Pancreas (tissue), 10 donors: Measurements from ENCODE around the gene DOP1B. TPM values are rescaled to one million over a fixed set of nuclear protein-coding genes. Genes with fewer than 3 reads are reported as not detected.
A peak's percentile ranks its signal among the peaks of the same experiment; 100 is the strongest.

ENCODE experiments used
- ATAC-seq, 4 donors: fragments of 200-7000 bp; cut with Tn5 transposase; one replicate each; pipeline versions ENCODE4 v1.8.0 to v1.9.1; 2020; ENCODE audit warnings: mild to moderate bottlenecking in 4 of 4, moderate library complexity in 4 of 4
- DNase-seq, 6 donors: peaks; one replicate each; pipeline ENCODE4 v3.0.0-alpha.2; 2020
- FAIRE-seq: peaks from 2 replicates; lab custom pipeline; 2012; peaks lifted over from hg19 to GRCh38; lab: Jason Lieb, UNC
- H3K27ac ChIP-seq, 4 donors: fragments of 200-600 bp; sonication (generic); 1 replicate in 3 of 4; 2 replicates in 1 of 4; pipeline versions ENCODE4 v1.5.0 to v1.8.0; 2020
- H3K27me3 ChIP-seq, 4 donors: fragments of 200-600 bp; one replicate each; pipeline ENCODE4 v1.8.0; 2021
- H3K36me3 ChIP-seq, 3 donors: fragments of 200-600 bp; sonication (generic) in 1 of 3; one replicate each; pipeline versions ENCODE4 v1.5.0 to v1.8.0; 2020 to 2021
- H3K4me1 ChIP-seq, 3 donors: fragments of 200-600 bp; one replicate each; pipeline ENCODE4 v1.8.0; 2021
- H3K4me3 ChIP-seq, 4 donors: fragments of 200-600 bp; sonication (generic) in 2 of 4; one replicate each; pipeline versions ENCODE4 v1.5.0 to v1.8.0; 2020 to 2021
- H3K9me3 ChIP-seq, 4 donors: fragments of 200-600 bp; one replicate each; pipeline ENCODE4 v1.8.0; 2021
- CTCF ChIP-seq, 4 donors: fragments of 200-600 bp; sonication (generic) in 3 of 4; IDR thresholded peaks; one replicate each; pipeline versions ENCODE4 v1.5.0 to v1.8.0; 2021; ENCODE audit warnings: antibody characterized with exemption in 4 of 4
- WGBS, 2 donors: extraction: QIAGEN DNeasy Blood & Tissue Kit; methylation state at CpG; one replicate each; pipeline ENCODE4 v1.1.7; 2013; 5-methylcytosine and 5-hydroxymethylcytosine counted together
- intact Hi-C, 3 donors: fragments of 100-400 bp; cut with DNase I; formaldehyde crosslinking; loops; one replicate each; pipeline versions ENCODE4 v1.11.1 to v1.14.2; 2022
- polyA plus RNA-seq, 2 donors: library from polyadenylated mRNA; stranded (reverse); fragments of 200-250 nt; gene quantifications; one replicate each; pipeline ENCODE4 v1.2.3, GENCODE V29; 2013
- total RNA-seq, 6 donors: library from RNA; stranded (reverse); fragmentation: NEBNext Ultra II Directional in 4 of 6; extraction: Animal tissue kit (Norgen Biotek cat#: 25700) in 4 of 6; gene quantifications; one replicate each; pipeline versions ENCODE4 v1.2.1 to v1.2.4, GENCODE V29; 2021 to 2023
- donor health status: healthy with polysubstance abuse.
- donor health status: DM: no; HTN: no; CAD: no; lungs with moderate emphysema.
- donor health status: DM: no; HTN: no; CAD: no.
- donor health status: control.
- donor health status: control.
- donor health status: Bipolar disorder and iron deficiency.
- donor health status: DM: yes; HTN: yes; CAD: no.
- donor health status: DM: no; HTN: no; CAD: no.
- donor health status: DM: no; HTN: no; CAD: no.
- donor health status: DM: yes; HTN: yes; CAD: no.

Gene DOP1B
- 10 to 100 TPM in 2 of 6 donors, 1 to 10 TPM in 4; 5.1 to 15.4 (median 7.2) TPM for total RNA-seq
- 1 to 10 TPM; 3.1 to 4.5 TPM for polyA plus RNA-seq

- Histone ChIP-seq H3K36me3 (no peaks in the 10 kb centered on the region), H3K4me1 (peaks cover 0 to 7% (median 0%) of the 10 kb centered on the region in 3 donors), H3K9me3 (no peaks in the 10 kb centered on the region), H3K27me3 (no peaks in the 10 kb centered on the region), H3K4me3 (peak within 1 kb of the TSS; percentile 84 to 97 (median 92)), H3K27ac (peak within 1 kb of the TSS; percentile 86 to 90 (median 90))
- DNase-seq (peak in 2 of 6 donors; percentile 53 to 79), ATAC-seq (peak; percentile 4 to 32 (median 11)), FAIRE-seq (no peak)
- intact Hi-C loops: no loop called here
- 1% methylated on average over 38 to 83 of the region's 83 CpGs for WGBS, 2 donors
- no peak for TF ChIP-seq CTCF (IDR thresholded peaks at IDR 0.05)
These were observed at the start of gene DOP1B for GRCh38 chr21:36156815-36157670. TSS of gene DOP1B (plus strand) at chr21:36156824. CDS start at chr21:36164734, 7,910 bp downstream.

DNA sequence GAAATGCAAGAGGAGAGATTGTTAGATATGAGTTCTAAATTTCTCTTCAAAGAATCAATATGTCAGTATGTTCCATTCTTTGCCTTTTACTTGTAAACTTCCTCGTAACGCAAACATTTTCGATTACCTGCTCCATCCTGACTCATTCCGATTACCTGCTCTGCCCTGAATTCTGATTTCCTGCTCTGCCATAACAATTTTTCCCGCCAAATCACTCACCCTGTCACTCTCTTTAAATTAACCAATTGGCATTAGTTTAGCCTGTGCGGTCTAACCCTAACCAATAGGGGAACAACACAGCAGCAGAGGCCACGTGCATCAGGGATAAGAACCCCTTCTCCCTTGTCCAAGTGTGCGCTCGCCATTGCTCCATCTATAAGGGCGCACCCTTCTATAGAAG lies 46.8 kb upstream of the DOP1B start:
- intact Hi-C loops: loop anchor here in 1 of 3 donors (10.0 kb wide), 1 partner anchor 65 kb away; no protein-coding TSS in a partner anchor
- no peaks in the 10 kb centered on the region for H3K27me3 ChIP-seq
- H3K36me3 ChIP-seq: no peaks in the 10 kb centered on the region
- ATAC-seq (no peak), FAIRE-seq (no peak), DNase-seq (no peak)
- no peak for TF ChIP-seq CTCF (IDR thresholded peaks at IDR 0.05)
- H3K4me3 ChIP-seq: no peak overlapping the region
- H3K4me1 ChIP-seq: no peaks in the 10 kb centered on the region
- 86 to 87% methylated on average over 10 of the region's 10 CpGs for WGBS, 2 donors
- H3K9me3 ChIP-seq: no peaks in the 10 kb centered on the region
- H3K27ac ChIP-seq: no peak overlapping the region

GRCh38 chr21:36111238-36111637 lies 45.4 kb upstream of the DOP1B start:
- 70 to 77% methylated on average over 8 of the region's 8 CpGs for WGBS, 2 donors

DNA sequence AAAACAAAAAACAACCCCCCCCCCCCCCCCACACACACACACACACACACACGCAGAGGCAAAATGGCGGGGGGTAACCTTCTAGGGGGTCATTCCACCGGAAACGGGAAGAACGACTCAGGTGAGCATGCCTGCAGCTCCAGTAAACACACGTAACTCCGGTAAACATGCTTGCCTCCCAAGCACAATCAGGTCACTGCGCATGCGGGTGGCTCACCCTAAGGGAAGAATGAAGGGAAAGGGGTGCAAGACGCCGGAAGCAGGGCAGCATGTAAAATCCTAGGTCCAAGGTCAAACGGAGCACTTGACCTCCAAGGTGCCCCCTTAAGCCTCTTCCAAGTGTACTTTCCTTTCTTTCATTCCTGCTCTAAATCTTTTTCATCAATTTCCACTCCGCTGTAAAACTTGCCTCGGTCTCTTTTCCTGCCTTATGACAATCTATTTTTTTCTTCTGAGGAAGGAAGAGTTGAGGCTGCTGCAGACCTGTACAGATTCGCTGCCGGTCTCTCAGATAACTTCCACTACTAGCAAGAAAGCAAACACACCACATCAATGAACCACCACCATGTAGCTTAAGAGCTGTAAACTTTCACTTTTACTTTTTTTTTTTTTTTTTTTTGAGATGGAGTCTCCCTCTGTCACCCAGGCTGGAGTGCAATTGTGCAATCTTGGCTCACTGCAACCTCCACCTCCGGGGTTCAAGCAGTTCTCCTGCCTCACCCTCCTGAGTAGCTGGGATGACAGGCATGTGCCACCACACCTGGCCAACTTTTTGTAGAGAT lies 42.8 kb upstream of the DOP1B start:
- Histone ChIP-seq H3K9me3 (no peaks in the 10 kb centered on the region), H3K36me3 (no peaks in the 10 kb centered on the region), H3K4me1 (no peaks in the 10 kb centered on the region), H3K4me3 (peak overlapping the region in 1 of 4 donors; percentile 10), H3K27ac (no peak overlapping the region), H3K27me3 (no peaks in the 10 kb centered on the region)
- WGBS, 2 donors: 46 to 55% methylated on average over 17 of the region's 17 CpGs
- TF ChIP-seq CTCF (IDR thresholded peaks at IDR 0.05): no peak
- peak in 3 of 4 donors; percentile 13 to 48 (median 30) for ATAC-seq
- no peak for FAIRE-seq
- intact Hi-C loops: loop anchor here in 1 of 3 donors (10.0 kb wide), 1 partner anchor 69 kb away; no protein-coding TSS in a partner anchor
- DNase-seq: peak in 1 of 6 donors; percentile 39

More at GRCh38 chr21:36111238-36111637, 45.4 kb upstream of the DOP1B start:
- H3K27me3 ChIP-seq: no peaks in the 10 kb centered on the region
- intact Hi-C loops: loop anchor here in 1 of 3 donors (10.0 kb wide), 1 partner anchor 66 kb away; no protein-coding TSS in a partner anchor
- H3K4me3 ChIP-seq: no peak overlapping the region
- TF ChIP-seq CTCF (IDR thresholded peaks at IDR 0.05): no peak
- FAIRE-seq (no peak), DNase-seq (no peak), ATAC-seq (no peak)
- H3K36me3 ChIP-seq: no peaks in the 10 kb centered on the region
- H3K9me3 ChIP-seq: no peaks in the 10 kb centered on the region
- no peaks in the 10 kb centered on the region for H3K4me1 ChIP-seq
- no peak overlapping the region for H3K27ac ChIP-seq
